Activated naive CD8-positive, alpha-beta T cell treated with anti-CD3 and anti-CD28 coated beads, Interleukin-2, amount 10 ng/mL, durations not matched to agents 7 days and 5 days (primary cell): ENCODE results near the gene SLC13A4. TPM values are rescaled to one million over a fixed set of nuclear protein-coding genes. Genes with fewer than 3 reads are reported as not detected.
"Not testable (repeated sequence)": the region's sequence is repeated elsewhere in the genome, so short reads cannot be mapped to it uniquely, and the experiment has no call there.

Source experiments
- ATAC-seq: fragments of 150-1000 bp; cut with Tn5 transposase; one replicate; pipeline ENCODE4 v1.10.0; 2021; ENCODE audit warnings: low read depth, moderate library complexity
- POLR2A ChIA-PET: fragments of 350-600 bp; sonication (Branson Sonifier 250); formaldehyde crosslinking; loops from one replicate; lab custom pipeline; 2021; ENCODE audit warnings: antibody characterized with exemption; lab: Charles Lee
- DNase-seq: peaks from one replicate; pipeline ENCODE4 v3.0.0; 2021
- H3K27ac Mint-ChIP-seq: one replicate; pipeline ENCODE4 v1.8.0; 2022; ENCODE audit warnings: mild to moderate bottlenecking, mixed read lengths
- H3K27me3 Mint-ChIP-seq: one replicate; pipeline ENCODE4 v1.8.0; 2022; ENCODE audit warnings: mild to moderate bottlenecking, moderate library complexity, mixed read lengths
- H3K36me3 Mint-ChIP-seq: one replicate; pipeline ENCODE4 v1.8.0; 2021; ENCODE audit warnings: mild to moderate bottlenecking, mixed read lengths
- H3K4me1 Mint-ChIP-seq: one replicate; pipeline ENCODE4 v1.8.0; 2021; ENCODE audit warnings: mixed read lengths
- H3K4me3 Mint-ChIP-seq: one replicate; pipeline ENCODE4 v1.8.0; 2022; ENCODE audit warnings: mild to moderate bottlenecking, moderate library complexity, mixed read lengths
- H3K9me3 Mint-ChIP-seq: one replicate; pipeline ENCODE4 v1.8.0; 2021; ENCODE audit warnings: mixed read lengths
- total RNA-seq, 2 experiments: library from RNA; stranded (reverse); gene quantifications; one replicate each; pipeline ENCODE4 v1.2.3, GENCODE V29; 2021

Gene SLC13A4
- total RNA-seq, 2 experiments from 2014 or later: not detected

- DNase-seq (no peak), ATAC-seq (no peak)
- Mint-ChIP-seq H3K9me3 (no peaks in the 10 kb centered on the region), H3K27me3 (peaks cover 2% of the 10 kb centered on the region), H3K27ac (no peak overlapping the region), H3K4me3 (no peak overlapping the region), H3K4me1 (no peaks in the 10 kb centered on the region), H3K36me3 (no peaks in the 10 kb centered on the region)
- POLR2A ChIA-PET: no interaction called here
These were observed 18.5 kb downstream of the SLC13A4 start for GRCh38 chr7:135709508-135709907.

- no peaks in the 10 kb centered on the region for H3K9me3 Mint-ChIP-seq
- H3K4me1 Mint-ChIP-seq: no peaks in the 10 kb centered on the region
- no peak overlapping the region for H3K27ac Mint-ChIP-seq
- peaks cover 2% of the 10 kb centered on the region for H3K27me3 Mint-ChIP-seq
- H3K36me3 Mint-ChIP-seq: no peaks in the 10 kb centered on the region
- POLR2A ChIA-PET: no interaction called here
- no peak overlapping the region for H3K4me3 Mint-ChIP-seq
- DNase-seq (no peak), ATAC-seq (no peak)
These were observed 19.9 kb downstream of the SLC13A4 start for GRCh38 chr7:135708041-135708440.

DNA sequence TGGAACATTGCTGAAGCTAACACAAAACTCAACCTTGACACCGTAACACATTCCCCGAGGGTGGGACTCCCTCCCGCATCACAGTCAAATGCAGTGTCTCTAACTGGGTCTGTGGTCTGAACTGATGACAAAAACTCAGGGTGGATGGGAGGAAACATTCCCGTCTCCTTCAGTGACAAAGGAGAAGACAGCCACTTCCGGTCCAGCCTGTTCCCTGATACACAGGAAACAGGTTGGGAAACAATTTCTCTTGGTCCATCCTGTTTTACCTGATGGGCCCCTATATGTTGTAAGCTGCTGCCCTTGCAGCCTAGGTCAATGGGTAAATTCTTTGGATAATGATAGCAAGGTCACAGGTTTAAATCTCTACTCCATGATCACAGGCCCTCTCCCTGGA lies 20.4 kb downstream of the SLC13A4 start:
- POLR2A ChIA-PET: no interaction called here
- no peaks in the 10 kb centered on the region for H3K27me3 Mint-ChIP-seq
- no peaks in the 10 kb centered on the region for H3K9me3 Mint-ChIP-seq
- no peaks in the 10 kb centered on the region for H3K4me1 Mint-ChIP-seq
- no peaks in the 10 kb centered on the region for H3K36me3 Mint-ChIP-seq
- no peak overlapping the region for H3K27ac Mint-ChIP-seq
- no peak for ATAC-seq
- no peak for DNase-seq
- no peak overlapping the region for H3K4me3 Mint-ChIP-seq

GRCh38 chr7:135706858-135707569 lies 21.0 kb downstream of the SLC13A4 start:
- Mint-ChIP-seq H3K4me1 (no peaks in the 10 kb centered on the region), H3K27me3 (no peaks in the 10 kb centered on the region), H3K36me3 (no peaks in the 10 kb centered on the region), H3K9me3 (no peaks in the 10 kb centered on the region), H3K27ac (no peak overlapping the region), H3K4me3 (no peak overlapping the region)
- no peak for ATAC-seq
- DNase-seq: no peak
- POLR2A ChIA-PET: no interaction called here

GRCh38 chr7:135706038-135706742 lies 21.8 kb downstream of the SLC13A4 start:
- no peak for ATAC-seq
- H3K4me3 Mint-ChIP-seq: no peak overlapping the region
- no peak overlapping the region for H3K27ac Mint-ChIP-seq

GRCh38 chr7:135704698-135705097 lies 23.3 kb downstream of the SLC13A4 start:
- Mint-ChIP-seq H3K27ac (no peak overlapping the region), H3K36me3 (peaks cover 3% of the 10 kb centered on the region), H3K9me3 (no peaks in the 10 kb centered on the region), H3K4me3 (no peak overlapping the region), H3K27me3 (no peaks in the 10 kb centered on the region), H3K4me1 (no peaks in the 10 kb centered on the region)
- ATAC-seq (no peak), DNase-seq (no peak)
- POLR2A ChIA-PET: no interaction called here

More at GRCh38 chr7:135706038-135706742, 21.8 kb downstream of the SLC13A4 start:
- no peaks in the 10 kb centered on the region for H3K9me3 Mint-ChIP-seq
- H3K36me3 Mint-ChIP-seq: no peaks in the 10 kb centered on the region
- no peaks in the 10 kb centered on the region for H3K27me3 Mint-ChIP-seq
- POLR2A ChIA-PET: no interaction called here
- H3K4me1 Mint-ChIP-seq: no peaks in the 10 kb centered on the region
- DNase-seq: no peak

DNA sequence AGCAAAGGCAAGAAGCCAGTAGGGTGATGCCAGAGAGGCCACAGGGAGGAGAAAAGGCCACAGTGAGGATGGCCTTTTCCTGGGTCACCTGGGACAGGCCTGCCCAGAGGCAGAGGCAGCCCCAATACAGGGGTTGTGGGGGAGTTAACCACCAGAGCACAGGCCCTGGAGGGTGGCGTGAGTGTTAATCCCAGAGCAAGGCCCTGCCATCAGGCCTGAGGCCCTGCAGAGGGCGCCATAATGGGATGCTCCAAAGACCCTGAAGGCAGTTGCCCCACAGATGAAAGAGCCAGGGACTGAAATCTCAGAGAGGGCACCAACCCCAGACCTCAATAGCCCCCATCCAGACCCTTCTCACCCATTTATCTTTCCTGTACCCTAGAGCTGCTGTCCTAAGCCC lies 23.9 kb downstream of the SLC13A4 start:
- no peaks in the 10 kb centered on the region for H3K9me3 Mint-ChIP-seq
- no peaks in the 10 kb centered on the region for H3K4me1 Mint-ChIP-seq
- no peak for DNase-seq
- H3K27ac Mint-ChIP-seq: no peak overlapping the region
- H3K4me3 Mint-ChIP-seq: no peak overlapping the region
- ATAC-seq: no peak
- POLR2A ChIA-PET: no interaction called here
- H3K27me3 Mint-ChIP-seq: no peaks in the 10 kb centered on the region
- peaks cover 3% of the 10 kb centered on the region for H3K36me3 Mint-ChIP-seq

- Mint-ChIP-seq H3K27me3 (peaks cover 3% of the 10 kb centered on the region), H3K4me1 (no peaks in the 10 kb centered on the region), H3K27ac (no peak overlapping the region), H3K4me3 (no peak overlapping the region), H3K9me3 (no peaks in the 10 kb centered on the region), H3K36me3 (peaks cover 3% of the 10 kb centered on the region)
- DNase-seq (no peak), ATAC-seq (no peak)
- POLR2A ChIA-PET: no interaction called here
These were observed 30.5 kb downstream of the SLC13A4 start for GRCh38 chr7:135697276-135698049.

DNA sequence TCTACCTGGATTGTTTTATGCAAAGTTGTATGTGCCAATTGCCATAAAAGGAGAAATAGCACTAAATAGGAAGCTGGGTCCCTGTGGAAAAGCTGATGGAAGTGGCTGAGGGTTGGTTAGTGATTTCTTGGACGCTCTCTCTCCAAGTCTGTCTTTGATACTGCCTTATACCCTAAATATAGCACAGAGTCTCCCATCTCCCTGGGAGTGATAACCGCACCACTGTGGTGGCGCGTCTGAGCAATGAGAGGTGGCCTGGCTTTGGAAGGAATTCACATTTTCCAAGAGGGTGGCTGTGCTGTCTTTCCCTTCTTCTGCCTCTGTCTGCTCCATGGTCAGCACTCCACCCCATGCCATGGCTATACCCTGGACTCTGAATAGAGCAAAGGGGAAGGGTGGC lies 34.4 kb downstream of the SLC13A4 start:
- H3K9me3 Mint-ChIP-seq: no peaks in the 10 kb centered on the region
- no peaks in the 10 kb centered on the region for H3K36me3 Mint-ChIP-seq
- POLR2A ChIA-PET: no interaction called here
- H3K27me3 Mint-ChIP-seq: peaks cover 3% of the 10 kb centered on the region
- DNase-seq: no peak
- H3K4me3 Mint-ChIP-seq: no peak overlapping the region
- H3K27ac Mint-ChIP-seq: no peak overlapping the region
- no peak for ATAC-seq
- H3K4me1 Mint-ChIP-seq: no peaks in the 10 kb centered on the region

DNA sequence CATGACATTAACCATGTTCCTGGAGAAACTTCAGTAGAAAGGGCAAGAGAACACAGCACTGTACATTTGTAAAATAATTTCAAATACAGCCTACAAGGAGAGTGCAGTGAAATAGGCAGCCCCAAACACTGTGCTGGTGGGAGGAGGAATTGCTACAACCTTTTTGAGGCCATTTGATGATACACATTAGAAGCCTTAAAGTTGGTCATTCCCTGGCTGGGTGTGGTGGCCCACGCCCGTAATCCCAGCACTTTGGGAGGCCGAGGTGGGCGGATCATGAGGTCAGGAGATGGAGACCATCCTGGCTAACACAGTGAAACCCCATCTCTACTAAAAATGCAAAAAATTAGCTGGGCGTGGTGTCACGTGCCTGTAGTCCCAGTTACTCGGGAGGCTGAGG lies 35.4 kb downstream of the SLC13A4 start:
- not testable (repeated sequence) for ATAC-seq

DNA sequence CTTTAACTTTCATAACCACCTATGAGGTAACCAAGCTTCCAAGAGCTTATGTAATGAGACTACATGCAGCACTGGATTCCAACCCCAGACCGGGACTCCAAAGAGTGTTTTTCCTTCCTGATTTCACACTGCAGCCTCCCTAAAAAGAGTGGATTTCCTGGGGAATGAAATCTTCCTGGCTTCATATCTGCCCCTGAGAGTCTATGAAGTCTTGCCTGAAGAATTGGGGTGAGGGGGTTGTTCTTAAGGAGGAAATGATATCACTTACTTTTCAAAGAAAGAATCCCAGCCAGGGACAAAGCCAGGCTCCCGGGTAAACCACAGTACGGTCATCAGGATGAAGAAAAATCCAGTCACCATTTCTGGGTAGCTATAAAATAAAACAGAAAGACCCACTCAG lies 35.9 kb downstream of the SLC13A4 start:
- POLR2A ChIA-PET: no interaction called here

More for the DNA sequence above, 35.4 kb downstream of the SLC13A4 start:
- H3K4me1 Mint-ChIP-seq, H3K36me3 Mint-ChIP-seq, DNase-seq, H3K4me3 Mint-ChIP-seq, H3K27ac Mint-ChIP-seq, H3K27me3 Mint-ChIP-seq, H3K9me3 Mint-ChIP-seq: not testable (repeated sequence)
- POLR2A ChIA-PET: interaction anchor here (0.7 kb wide), 1 partner anchor 280 kb away, joined by 6 read pairs; no protein-coding TSS in a partner anchor

DNA sequence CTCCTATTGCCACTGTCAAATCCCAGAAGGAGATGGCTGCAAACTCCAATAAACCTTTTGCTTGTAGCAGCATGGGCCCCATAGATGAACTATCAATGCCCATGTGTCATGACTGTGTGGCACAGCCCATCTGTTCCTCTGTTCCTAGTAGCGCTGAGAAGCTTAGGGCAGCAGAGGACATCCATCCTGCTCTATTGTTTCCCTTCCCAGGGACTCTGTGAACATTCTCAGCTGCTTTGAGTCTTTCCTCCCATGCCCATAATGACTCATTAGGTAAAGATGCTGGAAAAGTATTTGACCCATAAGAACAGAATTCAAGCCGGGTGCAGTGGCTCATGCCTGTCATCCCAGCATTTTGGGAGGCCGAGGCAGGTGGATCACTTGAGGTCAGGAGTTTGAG lies 37.4 kb downstream of the SLC13A4 start:
- POLR2A ChIA-PET: interaction anchor here (0.5 kb wide), 1 partner anchor 20 kb away, joined by 5 read pairs; no protein-coding TSS in a partner anchor
- no peaks in the 10 kb centered on the region for H3K27me3 Mint-ChIP-seq
- no peak for ATAC-seq
- H3K4me3 Mint-ChIP-seq: no peak overlapping the region
- H3K27ac Mint-ChIP-seq: no peak overlapping the region
- no peaks in the 10 kb centered on the region for H3K36me3 Mint-ChIP-seq
- no peaks in the 10 kb centered on the region for H3K4me1 Mint-ChIP-seq
- no peaks in the 10 kb centered on the region for H3K9me3 Mint-ChIP-seq
- DNase-seq: no peak

More for the DNA sequence above, 35.9 kb downstream of the SLC13A4 start:
- Mint-ChIP-seq H3K4me3 (no peak overlapping the region), H3K9me3 (no peaks in the 10 kb centered on the region), H3K4me1 (no peaks in the 10 kb centered on the region), H3K36me3 (no peaks in the 10 kb centered on the region), H3K27me3 (no peaks in the 10 kb centered on the region), H3K27ac (no peak overlapping the region)
- DNase-seq (no peak), ATAC-seq (no peak)

DNA sequence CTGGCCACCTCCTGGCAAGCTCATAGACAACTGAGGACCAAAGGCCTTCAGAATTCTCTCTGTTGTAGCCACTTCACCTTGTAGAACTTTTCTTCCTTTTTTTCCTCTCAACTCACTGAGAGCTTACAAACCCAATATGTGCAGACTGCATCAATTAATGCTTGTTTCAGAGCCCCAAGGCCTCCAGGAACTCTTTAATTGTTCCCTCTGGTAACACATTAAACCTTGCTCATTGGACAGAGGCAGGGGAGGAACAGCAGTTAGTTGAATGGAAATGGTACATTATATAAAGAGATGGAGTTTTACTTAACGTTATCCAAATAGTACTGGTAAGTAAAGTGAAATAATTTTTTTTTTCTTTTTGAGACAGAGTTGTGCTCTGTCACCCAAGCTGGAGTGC lies 40.5 kb downstream of the SLC13A4 start:
- no peak overlapping the region for H3K27ac Mint-ChIP-seq
- no peak for DNase-seq
- no peak for ATAC-seq
- no peaks in the 10 kb centered on the region for H3K4me1 Mint-ChIP-seq
- peaks cover 2% of the 10 kb centered on the region for H3K36me3 Mint-ChIP-seq
- peaks cover 2% of the 10 kb centered on the region for H3K27me3 Mint-ChIP-seq
- no peak overlapping the region for H3K4me3 Mint-ChIP-seq
- no peaks in the 10 kb centered on the region for H3K9me3 Mint-ChIP-seq
- POLR2A ChIA-PET: no interaction called here
